ENCODE results near the gene LIMS1. TPM values are rescaled to one million over a fixed set of nuclear protein-coding genes. Genes with fewer than 3 reads are reported as not detected.

The LIMS1 gene
- total and polyA plus RNA-seq, 4 donors = 48.0 to 111 (median 88.4) TPM

DNA sequence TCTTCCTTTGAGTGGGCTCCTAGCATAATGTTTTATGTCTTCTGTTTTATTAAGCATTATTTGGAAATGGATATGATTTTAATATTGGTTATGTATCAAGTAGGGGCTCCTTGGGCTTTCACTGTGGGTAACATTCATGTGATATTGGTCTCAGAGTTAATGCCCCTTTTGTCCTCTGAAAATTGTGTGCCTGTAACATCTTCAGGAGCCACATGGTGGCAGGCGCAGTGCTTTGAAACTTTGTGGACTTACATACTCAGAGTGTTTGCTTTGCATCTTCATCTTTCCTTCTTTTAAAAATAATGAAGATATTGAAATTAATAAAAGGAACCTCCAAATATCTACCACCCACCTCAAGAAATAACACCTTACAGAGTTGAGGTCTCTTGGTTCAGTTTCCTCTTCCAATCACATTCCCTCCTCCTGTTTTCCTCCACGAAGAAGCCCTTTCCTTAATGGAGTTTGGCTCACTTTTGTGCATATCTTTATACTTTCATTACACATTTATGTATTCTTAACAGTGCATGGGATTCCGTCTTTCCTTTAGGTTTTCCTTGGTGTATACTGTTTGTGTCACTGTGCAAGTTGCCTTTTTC, 73.5 kb downstream of the LIMS1 start:
- Histone ChIP-seq H3K27me3 (ENCODE audit: control insufficient read depth in 1 of 2, insufficient read depth in 2 of 2, low read length in 1 of 2) (no peaks in the 10 kb centered on the region), H3K36me3 (ENCODE audit: control insufficient read depth in 1 of 2, insufficient read depth in 2 of 2, low read length in 1 of 2) (no peaks in the 10 kb centered on the region), H3K27ac (ENCODE audit: low read depth in 1 of 2, low read length in 2 of 2) (no peak overlapping the region), H3K4me1 (ENCODE audit: control insufficient read depth in 1 of 2, insufficient read depth in 2 of 2, low read length in 2 of 2) (peaks cover 0 to 1% of the 10 kb centered on the region in 2 donors), H3K4me3 (ENCODE audit: low read length in 2 of 2) (no peak overlapping the region), H3K9me3 (ENCODE audit: control insufficient read depth, low read length) (no peaks in the 10 kb centered on the region)
- DNase-seq (no peak), ATAC-seq (ENCODE audit: low FRiP score) (no peak)
- intact Hi-C loops (cut with DNase I) = loop anchor here in 1 of 2 donors (10.0 kb wide), 1 partner anchor 127 kb away; no protein-coding TSS in a partner anchor
- WGBS, 2 donors = 33 to 45% methylated on average over 3 of the region's 3 CpGs

DNA sequence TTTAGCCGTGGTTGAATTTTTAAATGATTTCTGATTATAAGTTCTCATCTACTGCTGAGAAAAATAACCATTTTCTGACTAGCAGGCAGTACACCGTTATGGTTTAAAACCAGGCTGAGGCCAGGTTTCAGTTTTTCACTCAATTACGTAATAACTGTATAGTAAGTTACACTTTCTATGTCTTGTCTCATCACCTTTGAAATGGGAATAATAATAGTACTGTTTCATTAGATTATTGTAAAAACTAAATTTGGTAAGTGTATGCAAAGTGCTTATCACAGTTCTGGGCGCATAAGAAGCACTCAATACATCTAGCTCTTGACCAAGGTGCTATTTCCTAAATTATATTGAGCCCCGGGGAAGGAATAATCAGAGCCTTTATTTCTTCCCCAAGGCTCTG, 76.8 kb downstream of the LIMS1 start:
- Histone ChIP-seq H3K4me1 (ENCODE audit: control insufficient read depth in 1 of 2, insufficient read depth in 2 of 2, low read length in 2 of 2) (no peaks in the 10 kb centered on the region), H3K36me3 (ENCODE audit: control insufficient read depth in 1 of 2, insufficient read depth in 2 of 2, low read length in 1 of 2) (no peaks in the 10 kb centered on the region), H3K27ac (ENCODE audit: low read depth in 1 of 2, low read length in 2 of 2) (no peak overlapping the region), H3K4me3 (ENCODE audit: low read length in 2 of 2) (no peak overlapping the region), H3K27me3 (ENCODE audit: control insufficient read depth in 1 of 2, insufficient read depth in 2 of 2, low read length in 1 of 2) (no peaks in the 10 kb centered on the region), H3K9me3 (ENCODE audit: control insufficient read depth, low read length) (no peaks in the 10 kb centered on the region)
- intact Hi-C loops (cut with DNase I) = no loop called here
- ATAC-seq (ENCODE audit: low FRiP score) (no peak), DNase-seq (no peak)
- 79% methylated on average over 5 of the region's 5 CpGs for WGBS, 2 donors

DNA sequence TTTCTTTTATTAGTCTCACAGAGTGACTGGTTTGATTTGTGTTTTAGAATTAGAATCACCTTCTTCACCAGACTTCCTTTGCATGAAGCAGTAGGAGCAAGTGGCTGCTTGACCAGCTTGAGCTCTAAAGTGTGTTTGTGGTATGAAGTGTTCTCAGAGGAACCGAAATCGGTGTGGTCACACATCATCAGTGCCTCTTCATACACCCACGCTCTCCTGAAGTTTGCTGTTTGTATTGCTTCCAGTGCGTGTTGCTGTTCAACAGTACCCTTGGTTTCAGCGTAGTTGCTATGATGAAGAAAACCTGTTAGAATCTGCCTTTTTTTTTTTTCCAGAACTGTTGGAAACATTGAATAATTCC, 77.9 kb downstream of the LIMS1 start:
- WGBS, 2 donors = 30 to 47% methylated on average over 5 of the region's 5 CpGs
- no peaks in the 10 kb centered on the region for H3K4me1 ChIP-seq (ENCODE audit: control insufficient read depth in 1 of 2, insufficient read depth in 2 of 2, low read length in 2 of 2)
- DNase-seq (no peak), ATAC-seq (ENCODE audit: low FRiP score) (no peak)
- no peaks in the 10 kb centered on the region for H3K27me3 ChIP-seq (ENCODE audit: control insufficient read depth in 1 of 2, insufficient read depth in 2 of 2, low read length in 1 of 2)
- no peaks in the 10 kb centered on the region for H3K36me3 ChIP-seq (ENCODE audit: control insufficient read depth in 1 of 2, insufficient read depth in 2 of 2, low read length in 1 of 2)
- H3K9me3 ChIP-seq (ENCODE audit: control insufficient read depth, low read length) = no peaks in the 10 kb centered on the region
- no peak overlapping the region for H3K4me3 ChIP-seq (ENCODE audit: low read length in 2 of 2)
- no peak overlapping the region for H3K27ac ChIP-seq (ENCODE audit: low read depth in 1 of 2, low read length in 2 of 2)
- intact Hi-C loops (cut with DNase I) = no loop called here

DNA sequence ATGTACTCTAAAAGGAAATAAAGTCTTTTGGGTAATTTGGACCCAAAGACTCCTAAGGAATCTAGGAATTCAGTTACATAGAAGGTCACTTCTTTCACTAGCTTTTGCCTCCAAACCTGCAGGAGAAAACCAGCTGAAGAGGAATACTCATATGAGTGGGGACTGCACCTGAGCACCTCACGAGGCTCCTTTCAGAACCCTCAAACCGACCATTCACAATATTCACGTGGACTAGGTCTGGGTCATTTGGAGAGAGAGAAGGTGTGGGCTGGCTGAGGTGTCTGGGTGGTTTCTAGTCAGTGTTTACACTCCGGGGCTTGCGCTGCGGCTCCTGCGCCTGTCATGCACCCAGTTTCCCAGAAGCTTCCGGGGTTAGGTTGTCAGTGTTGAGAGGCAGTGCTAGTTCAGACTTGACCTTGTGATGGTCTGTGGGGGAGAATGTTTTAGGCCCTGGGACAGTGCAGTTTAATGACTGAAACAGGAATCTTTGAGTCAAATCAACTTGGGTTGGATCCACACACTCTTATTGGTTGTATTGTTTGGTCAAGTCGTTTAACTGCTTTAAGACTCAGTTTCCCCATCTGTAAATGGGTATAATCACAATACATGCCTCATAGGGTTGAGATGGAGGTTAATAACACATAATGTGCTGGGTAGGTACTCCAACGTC, 78.4 kb downstream of the LIMS1 start:
- H3K4me1 ChIP-seq (ENCODE audit: control insufficient read depth in 1 of 2, insufficient read depth in 2 of 2, low read length in 2 of 2) = no peaks in the 10 kb centered on the region
- H3K4me3 ChIP-seq (ENCODE audit: low read length in 2 of 2) = no peak overlapping the region
- 75 to 81% methylated on average over 10 of the region's 10 CpGs for WGBS, 2 donors

DNA sequence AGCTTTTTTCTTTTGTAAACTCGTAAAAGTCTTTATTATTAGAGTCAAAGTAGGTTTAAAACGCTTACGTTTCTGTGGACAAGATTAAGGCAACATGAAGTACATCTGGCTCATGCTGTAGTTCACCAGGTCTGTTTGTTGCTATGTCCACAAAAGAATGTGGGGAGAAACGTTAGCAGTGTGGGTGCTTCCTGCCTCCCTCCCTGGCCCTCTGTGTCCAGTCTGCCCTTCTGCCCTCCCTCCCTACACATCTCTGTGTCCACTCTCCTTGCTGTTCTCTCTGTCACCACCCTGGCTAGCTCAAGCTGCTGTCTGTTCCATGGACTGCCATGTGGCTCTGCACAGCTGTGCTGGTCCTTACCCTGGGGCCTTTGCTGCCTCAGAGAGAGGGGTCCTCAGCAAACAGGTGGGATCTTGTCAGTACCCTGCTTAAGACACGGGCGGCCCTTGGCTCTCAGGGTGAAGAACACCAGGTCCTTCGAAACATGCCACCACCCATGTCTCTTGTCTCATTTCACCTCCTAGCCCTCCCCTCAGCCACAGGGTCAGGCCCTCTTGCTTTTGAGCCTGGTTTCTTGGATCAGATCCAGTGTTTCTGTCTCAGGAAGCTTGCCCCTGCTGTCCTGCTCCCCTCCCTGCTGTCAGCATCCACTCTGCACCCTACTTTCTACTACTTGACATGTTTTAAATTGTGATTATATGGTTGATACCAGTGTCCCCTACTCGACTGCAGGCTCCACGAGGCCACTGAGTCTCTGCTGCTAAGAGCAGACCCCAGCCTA, 79.2 kb downstream of the LIMS1 start:
- no peak overlapping the region for H3K27ac ChIP-seq (ENCODE audit: low read depth in 1 of 2, low read length in 2 of 2)
- intact Hi-C loops (cut with DNase I) = no loop called here
- WGBS, 2 donors = 70 to 71% methylated on average over 9 of the region's 9 CpGs
- no peak overlapping the region for H3K4me3 ChIP-seq (ENCODE audit: low read length in 2 of 2)
- ATAC-seq (ENCODE audit: low FRiP score) (no peak), DNase-seq (no peak)
- H3K36me3 ChIP-seq (ENCODE audit: control insufficient read depth in 1 of 2, insufficient read depth in 2 of 2, low read length in 1 of 2) = no peaks in the 10 kb centered on the region
- H3K27me3 ChIP-seq (ENCODE audit: control insufficient read depth in 1 of 2, insufficient read depth in 2 of 2, low read length in 1 of 2) = no peaks in the 10 kb centered on the region
- no peaks in the 10 kb centered on the region for H3K4me1 ChIP-seq (ENCODE audit: control insufficient read depth in 1 of 2, insufficient read depth in 2 of 2, low read length in 2 of 2)
- no peaks in the 10 kb centered on the region for H3K9me3 ChIP-seq (ENCODE audit: control insufficient read depth, low read length)

More for the DNA sequence above, 78.4 kb downstream of the LIMS1 start:
- no peaks in the 10 kb centered on the region for H3K27me3 ChIP-seq (ENCODE audit: control insufficient read depth in 1 of 2, insufficient read depth in 2 of 2, low read length in 1 of 2)
- no peak for DNase-seq
- no peak for ATAC-seq (ENCODE audit: low FRiP score)
- no peaks in the 10 kb centered on the region for H3K9me3 ChIP-seq (ENCODE audit: control insufficient read depth, low read length)
- H3K27ac ChIP-seq (ENCODE audit: low read depth in 1 of 2, low read length in 2 of 2) = no peak overlapping the region
- H3K36me3 ChIP-seq (ENCODE audit: control insufficient read depth in 1 of 2, insufficient read depth in 2 of 2, low read length in 1 of 2) = no peaks in the 10 kb centered on the region
- intact Hi-C loops (cut with DNase I) = no loop called here

DNA sequence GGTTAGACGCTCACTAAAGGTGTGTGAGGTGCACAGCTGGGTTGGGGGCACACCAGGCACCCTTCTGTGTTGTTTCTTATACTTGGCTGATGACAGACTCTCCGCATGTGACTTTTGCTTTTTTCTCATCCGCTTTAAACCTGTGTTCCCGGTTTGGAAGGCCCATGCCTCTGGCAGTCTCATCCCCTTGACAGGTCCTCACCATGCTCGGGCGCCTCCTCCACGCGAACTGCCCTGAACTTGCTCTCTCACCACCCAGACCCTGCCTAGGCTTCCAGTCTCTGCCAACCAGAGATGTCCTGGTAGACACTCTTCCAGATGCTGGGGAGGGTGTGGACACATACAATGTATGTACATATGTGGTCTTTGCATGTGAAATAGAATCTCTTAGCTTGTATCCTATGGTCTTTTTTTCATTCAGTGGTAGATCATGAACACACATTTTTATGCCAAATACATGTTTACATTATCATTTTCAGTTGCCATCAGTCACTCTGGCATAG, 79.8 kb downstream of the LIMS1 start:
- H3K27me3 ChIP-seq (ENCODE audit: control insufficient read depth in 1 of 2, insufficient read depth in 2 of 2, low read length in 1 of 2) = no peaks in the 10 kb centered on the region
- DNase-seq (no peak), ATAC-seq (ENCODE audit: low FRiP score) (no peak)
- intact Hi-C loops (cut with DNase I) = no loop called here
- no peaks in the 10 kb centered on the region for H3K36me3 ChIP-seq (ENCODE audit: control insufficient read depth in 1 of 2, insufficient read depth in 2 of 2, low read length in 1 of 2)
- H3K9me3 ChIP-seq (ENCODE audit: control insufficient read depth, low read length) = no peaks in the 10 kb centered on the region
- WGBS, 2 donors = 81 to 84% methylated on average over 8 of the region's 8 CpGs
- peaks cover 0 to 2% of the 10 kb centered on the region in 2 donors for H3K4me1 ChIP-seq (ENCODE audit: control insufficient read depth in 1 of 2, insufficient read depth in 2 of 2, low read length in 2 of 2)
- H3K27ac ChIP-seq (ENCODE audit: low read depth in 1 of 2, low read length in 2 of 2) = no peak overlapping the region
- no peak overlapping the region for H3K4me3 ChIP-seq (ENCODE audit: low read length in 2 of 2)

DNA sequence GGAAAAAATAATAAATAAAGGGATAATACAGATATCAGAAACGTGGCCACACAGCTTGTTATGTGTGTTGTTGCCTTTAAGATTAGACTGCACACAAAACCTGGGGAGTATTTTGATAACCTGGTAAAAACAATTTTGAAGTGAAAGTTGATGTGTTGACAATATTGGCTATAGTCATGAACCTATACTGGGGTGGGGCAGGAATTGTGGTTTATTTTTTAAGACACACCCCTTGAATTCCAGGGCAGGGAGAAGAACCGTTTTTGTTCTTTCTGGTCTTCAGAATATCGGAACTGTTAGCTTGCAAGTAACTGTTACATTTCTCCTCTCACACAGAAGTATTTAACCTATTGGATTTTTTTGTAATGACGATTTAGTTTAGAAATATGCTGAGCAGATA, 80.4 kb downstream of the LIMS1 start:
- peaks cover 0 to 2% of the 10 kb centered on the region in 2 donors for H3K4me1 ChIP-seq (ENCODE audit: control insufficient read depth in 1 of 2, insufficient read depth in 2 of 2, low read length in 2 of 2)
- WGBS, 2 donors = 66 to 80% methylated on average over 4 of the region's 4 CpGs

DNA sequence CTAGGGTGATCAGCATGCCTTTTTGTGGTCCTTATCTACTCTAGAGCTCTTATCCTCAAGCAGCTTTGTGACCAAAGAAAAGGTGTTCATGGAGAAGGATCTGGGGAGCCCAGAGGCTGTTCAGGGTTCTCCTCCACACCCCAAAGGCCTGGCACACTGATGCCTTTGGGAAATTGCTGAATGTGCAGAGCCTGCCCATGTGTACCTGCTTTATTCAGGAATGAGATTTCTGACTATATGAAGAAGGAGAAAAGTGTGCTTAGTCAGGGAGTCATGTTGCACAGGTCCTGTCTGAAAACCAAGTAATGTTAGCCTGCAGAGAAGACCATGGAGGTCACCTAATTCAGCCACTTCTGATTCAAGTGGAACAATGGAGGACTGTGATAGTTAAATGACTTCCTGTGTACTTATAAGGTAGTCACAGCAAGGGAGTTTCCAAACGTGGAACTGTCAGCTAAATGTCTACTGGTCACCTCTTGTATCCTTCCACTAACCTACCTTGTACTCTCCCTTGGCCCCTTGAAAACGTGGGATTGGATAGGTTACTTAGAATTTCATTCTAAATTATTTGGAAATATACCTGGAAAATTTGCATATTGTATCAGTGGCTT, 81.3 kb downstream of the LIMS1 start:
- Histone ChIP-seq H3K9me3 (ENCODE audit: control insufficient read depth, low read length) (no peaks in the 10 kb centered on the region), H3K4me3 (ENCODE audit: low read length in 2 of 2) (no peak overlapping the region), H3K27me3 (ENCODE audit: control insufficient read depth in 1 of 2, insufficient read depth in 2 of 2, low read length in 1 of 2) (no peaks in the 10 kb centered on the region), H3K4me1 (ENCODE audit: control insufficient read depth in 1 of 2, insufficient read depth in 2 of 2, low read length in 2 of 2) (peaks cover 0 to 2% of the 10 kb centered on the region in 2 donors), H3K27ac (ENCODE audit: low read depth in 1 of 2, low read length in 2 of 2) (no peak overlapping the region), H3K36me3 (ENCODE audit: control insufficient read depth in 1 of 2, insufficient read depth in 2 of 2, low read length in 1 of 2) (no peaks in the 10 kb centered on the region)
- intact Hi-C loops (cut with DNase I) = no loop called here
- ATAC-seq (ENCODE audit: low FRiP score) (no peak), DNase-seq (no peak)
- 60 to 66% methylated on average over 2 of the region's 2 CpGs for WGBS, 2 donors

More for the DNA sequence above, 80.4 kb downstream of the LIMS1 start:
- intact Hi-C loops (cut with DNase I) = no loop called here
- no peak for DNase-seq
- Histone ChIP-seq H3K27ac (ENCODE audit: low read depth in 1 of 2, low read length in 2 of 2) (no peak overlapping the region), H3K9me3 (ENCODE audit: control insufficient read depth, low read length) (no peaks in the 10 kb centered on the region), H3K27me3 (ENCODE audit: control insufficient read depth in 1 of 2, insufficient read depth in 2 of 2, low read length in 1 of 2) (no peaks in the 10 kb centered on the region), H3K4me3 (ENCODE audit: low read length in 2 of 2) (no peak overlapping the region), H3K36me3 (ENCODE audit: control insufficient read depth in 1 of 2, insufficient read depth in 2 of 2, low read length in 1 of 2) (no peaks in the 10 kb centered on the region)
- ATAC-seq (ENCODE audit: low FRiP score) = no peak
